GM12874 (cell line): ENCODE results near the gene HDAC8.

ENCODE experiments used
- TF ChIP-seq, protein P1 (sequence below): IDR thresholded peaks from 2 replicates; pipeline ENCODE4 v1.5.1; 2011; ENCODE audit warnings: low read depth, mild to moderate bottlenecking, control low read depth, low read length, moderate library complexity; ENCODE audit not compliant: insufficient read depth

HDAC8 gene

GRCh38 chrX:72394518-72395170 is 178.0 kb downstream of the HDAC8 start:
- TF ChIP-seq, protein P1, sequence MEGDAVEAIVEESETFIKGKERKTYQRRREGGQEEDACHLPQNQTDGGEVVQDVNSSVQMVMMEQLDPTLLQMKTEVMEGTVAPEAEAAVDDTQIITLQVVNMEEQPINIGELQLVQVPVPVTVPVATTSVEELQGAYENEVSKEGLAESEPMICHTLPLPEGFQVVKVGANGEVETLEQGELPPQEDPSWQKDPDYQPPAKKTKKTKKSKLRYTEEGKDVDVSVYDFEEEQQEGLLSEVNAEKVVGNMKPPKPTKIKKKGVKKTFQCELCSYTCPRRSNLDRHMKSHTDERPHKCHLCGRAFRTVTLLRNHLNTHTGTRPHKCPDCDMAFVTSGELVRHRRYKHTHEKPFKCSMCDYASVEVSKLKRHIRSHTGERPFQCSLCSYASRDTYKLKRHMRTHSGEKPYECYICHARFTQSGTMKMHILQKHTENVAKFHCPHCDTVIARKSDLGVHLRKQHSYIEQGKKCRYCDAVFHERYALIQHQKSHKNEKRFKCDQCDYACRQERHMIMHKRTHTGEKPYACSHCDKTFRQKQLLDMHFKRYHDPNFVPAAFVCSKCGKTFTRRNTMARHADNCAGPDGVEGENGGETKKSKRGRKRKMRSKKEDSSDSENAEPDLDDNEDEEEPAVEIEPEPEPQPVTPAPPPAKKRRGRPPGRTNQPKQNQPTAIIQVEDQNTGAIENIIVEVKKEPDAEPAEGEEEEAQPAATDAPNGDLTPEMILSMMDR: no peak

GRCh38 chrX:72393836-72394517 is 178.7 kb downstream of the HDAC8 start:
- TF ChIP-seq, protein P1: no peak

DNA sequence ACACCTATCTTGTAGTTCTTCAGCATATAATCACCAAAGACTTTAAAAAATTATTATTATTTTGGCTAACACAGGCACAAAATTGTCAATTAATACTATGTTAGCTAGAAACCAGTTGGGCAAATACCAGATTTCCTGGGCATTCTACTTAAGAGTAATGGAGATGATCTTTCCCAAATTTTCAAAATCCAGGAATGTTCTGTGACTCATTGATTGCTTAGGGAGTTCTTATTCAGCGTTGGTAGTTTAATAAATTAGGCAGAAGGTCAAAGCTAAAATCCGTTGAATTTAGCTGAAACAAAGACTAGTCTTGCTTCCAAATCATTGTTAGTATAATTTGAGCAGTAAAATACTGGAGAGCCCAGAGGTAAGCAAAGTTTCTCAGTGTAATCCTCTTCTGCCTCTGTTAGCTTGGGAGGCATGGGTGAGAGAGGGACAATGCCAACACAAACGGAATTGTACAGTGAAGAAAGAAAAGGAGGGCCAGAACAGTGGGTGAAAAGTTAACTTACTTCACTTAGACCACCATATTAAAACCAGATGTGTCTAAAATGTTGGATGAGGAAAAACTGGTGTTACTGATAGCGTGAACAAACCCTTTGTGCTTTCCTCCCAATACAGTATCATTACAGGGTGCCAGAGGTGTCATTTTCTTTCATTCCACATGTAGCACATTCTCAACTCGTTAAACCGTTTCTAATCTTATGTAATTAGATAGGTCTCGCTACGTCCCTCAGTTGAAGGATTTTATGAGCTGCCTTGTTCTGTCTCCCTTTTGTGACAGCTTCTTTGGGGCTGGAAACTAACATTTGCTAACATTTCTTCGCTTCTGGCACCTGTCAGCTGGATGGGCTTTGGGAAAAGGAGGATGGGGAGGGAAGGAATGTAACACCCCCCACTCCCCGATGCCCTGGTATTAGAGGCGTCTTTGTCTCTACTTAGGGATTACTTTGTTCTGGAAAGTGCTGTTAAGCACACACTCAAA is 179.5 kb downstream of the HDAC8 start:
- TF ChIP-seq, protein P1: no peak

- TF ChIP-seq, protein P1: no peak
These were observed 180.6 kb downstream of the HDAC8 start for GRCh38 chrX:72392042-72392441.

GRCh38 chrX:72387247-72387646 is 185.4 kb downstream of the HDAC8 start:
- TF ChIP-seq, protein P1: no peak

DNA sequence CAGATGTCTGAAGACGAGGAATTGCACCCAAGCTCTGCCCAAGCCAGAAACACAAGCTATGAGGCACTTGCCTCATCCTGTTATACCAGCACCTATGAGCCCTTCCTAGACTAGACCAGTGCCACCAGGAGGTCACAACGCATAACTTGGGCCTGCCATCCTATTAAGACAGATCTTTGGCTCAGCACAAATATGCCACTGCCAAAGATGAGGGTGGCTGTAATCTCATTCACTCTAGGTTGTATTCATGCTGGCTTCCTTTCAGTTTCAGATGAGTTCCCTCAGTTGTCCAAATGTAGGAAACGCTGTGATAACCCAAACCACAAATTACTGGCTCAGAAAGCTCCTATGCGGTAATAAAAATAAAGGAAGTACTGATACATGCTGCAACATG is 190.4 kb downstream of the HDAC8 start:
- TF ChIP-seq, protein P1: no peak
